HFFc6 (cell line): ENCODE data around the gene CFAP77. TPM values are rescaled to one million over a fixed set of nuclear protein-coding genes. Genes with fewer than 3 reads are reported as not detected.
A peak's percentile ranks its signal among the peaks of the same experiment; 100 is the strongest.

Experiments used
- DNase-seq: peaks from one replicate; pipeline ENCODE4 v3.0.0-alpha.2; 2018
- H3K27ac Mint-ChIP-seq: 2 replicates; pipeline ENCODE4 v1.8.0; 2020; ENCODE audit warnings: mild to moderate bottlenecking, mixed read lengths
- H3K27me3 Mint-ChIP-seq: 2 replicates; pipeline ENCODE4 v1.8.0; 2021; ENCODE audit warnings: mild to moderate bottlenecking, moderate library complexity, mixed read lengths; ENCODE audit not compliant: insufficient read depth
- H3K36me3 Mint-ChIP-seq: 2 replicates; pipeline ENCODE4 v1.8.0; 2021; ENCODE audit warnings: low read depth, mixed read lengths
- H3K4me1 Mint-ChIP-seq: 2 replicates; pipeline ENCODE4 v1.8.0; 2020; ENCODE audit warnings: low read depth, mixed read lengths
- H3K4me3 Mint-ChIP-seq: 2 replicates; pipeline ENCODE4 v1.8.0; 2020; ENCODE audit warnings: mild to moderate bottlenecking, moderate library complexity, mixed read lengths
- H3K9me3 Mint-ChIP-seq: 2 replicates; pipeline ENCODE4 v1.8.0; 2020; ENCODE audit warnings: mild to moderate bottlenecking, mixed read lengths
- CTCF ChIP-seq: fragments of 200-600 bp; sonication (generic); IDR thresholded peaks from 2 replicates; pipeline ENCODE4 v1.5.0; 2021; ENCODE audit warnings: antibody characterized with exemption, mild to moderate bottlenecking
- long read RNA-seq: library from polyadenylated mRNA; unstranded; transcript quantifications from one replicate; pipeline ENCODE4 v2.0.0, GENCODE V29; 2019
- total RNA-seq, 6 experiments: library from RNA; stranded (reverse); fragmentation: NEBNext Ultra II Directional; extraction: Animal tissue kit (Norgen Biotek cat#: 25700); gene quantifications; 2 replicates in 1 of 6; 3 replicates in 5 of 6; pipeline ENCODE4 v1.2.3, GENCODE V29; 2021

Gene CFAP77
- total RNA-seq, result not detected
- long read RNA-seq, result 0 reads

- TF ChIP-seq CTCF, result no peak
- H3K36me3 Mint-ChIP-seq, result no peaks in the 10 kb centered on the region
- peaks cover 27% of the 10 kb centered on the region for H3K4me1 Mint-ChIP-seq
- H3K9me3 Mint-ChIP-seq, result no peaks in the 10 kb centered on the region
- peak within 1 kb of the TSS; percentile 58 for H3K4me3 Mint-ChIP-seq
- peak; percentile 29 for DNase-seq
- H3K27me3 Mint-ChIP-seq, result peaks cover 22% of the 10 kb centered on the region
- 0 out of 2 replicates have a peak within 1 kb of the TSS, but pooled peaks have one; percentile 5 for H3K27ac Mint-ChIP-seq
Observed at GRCh38 chr9:132409828-132410528, at the start of gene CFAP77. Gene CFAP77, plus strand, starts transcription at chr9:132410211. Its CDS starts 61 bp downstream, at chr9:132410272.

GRCh38 chr9:132364068-132364467, 45.9 kb upstream of the CFAP77 start:
- no peak for TF ChIP-seq CTCF
- H3K4me3 Mint-ChIP-seq, result no peak overlapping the region
- H3K4me1 Mint-ChIP-seq, result no peaks in the 10 kb centered on the region
- H3K27ac Mint-ChIP-seq, result no peak overlapping the region
- H3K36me3 Mint-ChIP-seq, result no peaks in the 10 kb centered on the region
- no peak for DNase-seq
- H3K9me3 Mint-ChIP-seq, result no peaks in the 10 kb centered on the region
- peaks cover 3% of the 10 kb centered on the region; the same call in 1 of the 2 replicates for H3K27me3 Mint-ChIP-seq

DNA sequence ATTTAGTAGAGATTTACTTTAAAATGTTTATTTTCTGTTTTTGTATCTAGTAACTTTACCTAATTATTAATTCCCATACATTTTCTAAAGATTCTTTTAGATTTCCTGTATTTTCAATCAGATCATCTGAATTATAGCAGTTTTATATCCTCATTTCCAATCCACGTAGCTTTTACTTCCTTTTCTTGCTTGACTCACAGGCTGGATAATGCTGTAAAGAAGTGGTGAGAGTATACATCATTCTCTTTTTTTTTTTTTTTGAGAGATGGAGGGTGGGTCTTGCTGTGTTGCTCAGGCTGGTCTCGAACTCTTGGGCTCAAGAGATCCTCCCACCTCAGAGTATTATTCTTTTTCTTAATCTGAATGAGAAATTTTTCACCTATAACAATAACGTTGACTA, 44.0 kb upstream of the CFAP77 start:
- Mint-ChIP-seq H3K4me1 (no peaks in the 10 kb centered on the region), H3K9me3 (no peaks in the 10 kb centered on the region), H3K4me3 (no peak overlapping the region), H3K36me3 (no peaks in the 10 kb centered on the region), H3K27ac (no peak overlapping the region), H3K27me3 (peaks cover 5% of the 10 kb centered on the region)
- no peak for TF ChIP-seq CTCF
- DNase-seq, result no peak

- Mint-ChIP-seq H3K36me3 (no peaks in the 10 kb centered on the region), H3K27ac (no peak overlapping the region), H3K9me3 (no peaks in the 10 kb centered on the region), H3K4me3 (no peak overlapping the region), H3K27me3 (peaks cover 5% of the 10 kb centered on the region), H3K4me1 (no peaks in the 10 kb centered on the region)
- DNase-seq, result no peak
- TF ChIP-seq CTCF, result no peak
Observed at GRCh38 chr9:132366481-132366880, 43.5 kb upstream of the CFAP77 start.

GRCh38 chr9:132367613-132368313, 42.2 kb upstream of the CFAP77 start:
- H3K4me1 Mint-ChIP-seq, result peaks cover 5% of the 10 kb centered on the region
- H3K27me3 Mint-ChIP-seq, result peaks cover 5% of the 10 kb centered on the region
- no peak for DNase-seq
- H3K4me3 Mint-ChIP-seq, result no peak overlapping the region
- H3K9me3 Mint-ChIP-seq, result no peaks in the 10 kb centered on the region
- no peak overlapping the region for H3K27ac Mint-ChIP-seq
- H3K36me3 Mint-ChIP-seq, result no peaks in the 10 kb centered on the region
- TF ChIP-seq CTCF, result no peak
